Brain pericyte (primary cell): ENCODE measurements around the gene FAM131C.
A peak's percentile ranks its signal among the peaks of the same experiment; 100 is the strongest.
"Not testable (repeated sequence)": the region's sequence is repeated elsewhere in the genome, so short reads cannot be mapped to it uniquely, and the experiment has no call there.

Source experiments
- DNase-seq: peaks from one replicate; pipeline ENCODE4 v3.0.0-alpha.2; 2012; ENCODE audit warnings: low read depth, low spot score

FAM131C gene

DNA sequence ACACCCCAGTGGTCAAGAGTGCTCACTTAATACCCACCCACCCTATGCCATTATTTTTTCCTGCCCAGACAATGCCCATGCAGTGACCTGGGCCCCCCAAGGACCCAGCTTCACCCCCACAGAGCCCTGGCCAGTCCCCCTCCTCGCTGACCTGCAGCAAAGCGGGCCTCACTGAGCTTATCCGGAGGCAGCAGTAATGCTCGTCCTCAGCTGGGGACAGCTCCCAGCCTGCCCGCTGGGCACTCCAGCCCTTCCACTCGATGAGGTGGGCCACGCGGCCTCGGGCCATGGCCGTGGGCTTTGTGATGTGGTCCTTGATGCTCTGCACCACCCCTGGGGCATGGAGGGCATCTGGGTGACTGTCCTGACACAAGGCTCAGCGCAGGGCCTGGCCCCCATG lies 37.0 kb downstream of the FAM131C start:
- not testable (repeated sequence) for DNase-seq

GRCh38 chr1:16033103-16033632 lies 40.3 kb downstream of the FAM131C start:
- DNase-seq: not testable (repeated sequence)

DNA sequence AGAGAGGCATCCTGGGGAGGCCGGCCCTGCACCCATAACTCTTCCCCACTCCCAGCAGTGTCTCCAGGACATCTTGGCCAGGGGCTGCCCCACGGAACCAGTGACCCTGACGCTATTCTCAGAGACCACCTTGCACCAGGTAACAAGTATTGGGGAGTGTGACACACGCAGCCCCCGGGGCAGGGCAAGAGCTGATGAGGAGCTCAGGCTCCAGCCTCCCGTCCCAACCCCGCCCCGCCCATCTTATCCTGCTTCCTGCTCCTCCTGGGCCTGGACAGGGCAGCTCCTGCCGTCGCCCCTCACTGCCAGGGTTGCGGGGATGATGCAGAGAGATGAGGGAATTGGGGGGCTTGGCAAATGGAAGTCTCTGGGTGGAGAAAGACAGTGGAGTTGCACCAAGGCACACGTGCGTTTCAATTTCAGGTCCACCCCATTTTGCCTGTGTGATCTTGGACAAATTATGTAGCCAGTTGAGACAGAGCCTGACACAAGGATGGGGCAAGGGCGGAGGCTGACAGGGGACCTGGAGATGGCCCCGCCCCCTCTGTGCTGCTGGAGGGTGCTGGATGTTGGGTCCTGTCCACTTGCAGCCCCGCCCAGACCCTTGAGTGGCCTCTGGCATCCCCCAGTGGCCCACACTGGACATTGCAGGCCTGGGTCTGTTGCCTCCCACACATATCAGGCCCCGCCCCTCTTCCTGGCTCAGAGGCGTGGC lies 40.9 kb downstream of the FAM131C start:
- DNase-seq: peak; percentile 49

GRCh38 chr1:16031551-16031950 lies 41.9 kb downstream of the FAM131C start:
- no peak for DNase-seq

DNA sequence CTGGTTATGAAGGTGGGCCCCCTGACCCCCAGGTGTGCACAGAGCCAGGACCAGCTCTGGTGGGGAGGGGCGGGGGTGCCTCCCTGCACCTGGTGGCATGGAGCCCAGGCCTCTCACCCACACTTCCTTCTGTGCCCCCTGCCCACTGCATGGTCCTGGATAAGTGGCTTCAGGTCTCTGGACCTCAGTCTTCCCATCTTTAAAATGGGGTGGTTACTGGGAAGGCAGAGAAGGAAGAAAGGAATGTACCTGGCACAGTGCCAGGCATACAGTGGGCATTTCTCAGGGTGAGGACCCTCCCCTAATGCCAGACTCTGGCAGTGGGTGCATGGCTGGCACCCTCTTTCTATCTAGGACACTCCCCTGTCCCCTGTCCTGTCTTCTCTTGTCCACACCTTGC lies 44.2 kb downstream of the FAM131C start:
- no peak for DNase-seq

GRCh38 chr1:16029003-16029268 lies 44.5 kb downstream of the FAM131C start:
- not testable (repeated sequence) for DNase-seq

- no peak for DNase-seq
Observed at GRCh38 chr1:16028237-16029002, 45.0 kb downstream of the FAM131C start.

DNA sequence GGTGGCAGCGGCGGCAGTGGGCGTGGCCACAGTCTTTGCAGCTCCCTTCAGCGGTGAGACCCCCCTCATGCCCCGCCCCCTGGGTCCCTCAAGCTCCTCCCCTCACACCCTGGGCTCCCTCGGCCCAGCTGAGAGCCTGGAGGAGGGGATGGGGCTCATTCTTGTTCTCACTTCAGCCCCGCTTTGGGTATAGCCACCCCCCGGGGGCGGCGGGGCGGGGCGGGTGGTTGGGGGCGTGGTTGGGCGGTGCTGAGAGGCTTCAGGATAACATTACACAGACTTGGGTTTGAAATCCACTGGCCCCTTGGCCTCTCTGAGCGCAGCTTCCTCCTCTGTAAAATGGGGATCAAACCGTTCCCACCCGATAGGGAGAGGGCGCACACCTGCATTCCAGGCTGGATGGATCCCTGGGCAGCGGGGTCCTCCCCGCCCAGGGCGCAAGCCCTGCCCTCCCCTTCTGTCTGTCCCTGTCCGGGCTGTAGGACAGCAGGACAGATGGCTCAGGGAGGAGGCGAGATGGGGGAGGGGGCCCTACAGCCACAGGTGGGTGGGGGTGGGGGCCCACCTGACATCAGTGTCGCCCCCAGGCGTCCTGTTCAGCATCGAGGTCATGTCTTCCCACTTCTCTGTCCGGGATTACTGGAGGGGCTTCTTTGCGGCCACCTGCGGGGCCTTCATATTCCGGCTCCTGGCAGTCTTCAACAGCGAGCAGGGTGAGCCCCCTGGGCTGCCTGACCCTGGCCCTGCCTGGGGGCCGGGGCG lies 46.5 kb downstream of the FAM131C start:
- DNase-seq: no peak

GRCh38 chr1:16026302-16026701 lies 47.1 kb downstream of the FAM131C start:
- not testable (repeated sequence) for DNase-seq

DNA sequence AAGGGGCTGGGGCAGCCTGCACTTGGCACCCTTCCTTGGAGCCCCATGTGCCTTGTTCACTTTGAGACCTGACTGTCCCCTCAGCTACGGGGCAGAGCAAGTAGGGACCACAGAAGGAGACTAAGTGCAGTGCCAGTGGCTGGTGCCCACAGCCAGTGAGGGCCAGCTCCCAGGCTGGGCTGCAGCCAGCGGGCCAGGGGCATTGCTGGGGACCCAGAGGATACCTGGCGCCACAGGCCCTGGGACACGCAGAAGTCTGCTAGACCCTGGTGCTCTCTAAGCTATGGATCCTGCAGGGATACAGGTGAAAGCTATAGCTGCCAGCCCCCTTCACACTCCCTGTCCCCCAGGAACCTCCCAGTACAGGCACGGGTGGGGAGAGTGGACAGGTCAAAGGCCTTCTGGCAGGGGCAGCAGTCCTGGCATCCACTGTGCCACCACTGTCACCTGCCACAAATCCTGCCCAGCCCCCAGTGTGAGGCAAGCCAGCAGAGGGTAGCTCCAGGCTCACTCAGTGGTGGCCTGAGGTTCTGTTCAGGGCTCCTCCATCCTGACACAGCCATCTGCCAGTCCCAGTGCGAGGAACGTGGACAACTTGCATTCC lies 50.3 kb downstream of the FAM131C start:
- no peak for DNase-seq

DNA sequence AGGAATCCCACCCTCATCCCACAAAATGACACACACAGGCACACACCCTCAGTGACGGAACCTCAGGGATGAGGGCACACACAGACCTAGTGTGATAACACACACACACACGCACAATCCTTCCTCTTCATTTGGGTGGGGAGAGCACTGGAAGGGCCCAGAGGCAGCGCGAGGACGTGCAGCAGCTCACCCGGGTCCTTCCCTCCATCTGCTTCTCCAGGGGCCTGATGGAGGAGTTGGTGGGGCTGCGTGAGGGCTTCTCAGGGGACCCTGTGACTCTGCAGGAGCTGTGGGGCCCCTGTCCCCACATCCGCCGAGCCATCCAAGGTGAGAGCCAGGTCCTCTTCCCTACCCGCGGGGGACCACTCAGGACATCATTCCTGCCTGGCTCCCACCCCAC lies 51.1 kb downstream of the FAM131C start:
- DNase-seq: no peak

- DNase-seq: no peak
Observed at GRCh38 chr1:16021681-16022080, 51.8 kb downstream of the FAM131C start, which contains the start of gene CLCNKA. TSS of gene CLCNKA (plus strand) at chr1:16022036. CDS start at chr1:16022620, 584 bp downstream.

GRCh38 chr1:16020878-16021277 lies 52.6 kb downstream of the FAM131C start:
- not testable (repeated sequence) for DNase-seq

GRCh38 chr1:16020325-16020724 lies 53.1 kb downstream of the FAM131C start:
- no peak for DNase-seq

DNA sequence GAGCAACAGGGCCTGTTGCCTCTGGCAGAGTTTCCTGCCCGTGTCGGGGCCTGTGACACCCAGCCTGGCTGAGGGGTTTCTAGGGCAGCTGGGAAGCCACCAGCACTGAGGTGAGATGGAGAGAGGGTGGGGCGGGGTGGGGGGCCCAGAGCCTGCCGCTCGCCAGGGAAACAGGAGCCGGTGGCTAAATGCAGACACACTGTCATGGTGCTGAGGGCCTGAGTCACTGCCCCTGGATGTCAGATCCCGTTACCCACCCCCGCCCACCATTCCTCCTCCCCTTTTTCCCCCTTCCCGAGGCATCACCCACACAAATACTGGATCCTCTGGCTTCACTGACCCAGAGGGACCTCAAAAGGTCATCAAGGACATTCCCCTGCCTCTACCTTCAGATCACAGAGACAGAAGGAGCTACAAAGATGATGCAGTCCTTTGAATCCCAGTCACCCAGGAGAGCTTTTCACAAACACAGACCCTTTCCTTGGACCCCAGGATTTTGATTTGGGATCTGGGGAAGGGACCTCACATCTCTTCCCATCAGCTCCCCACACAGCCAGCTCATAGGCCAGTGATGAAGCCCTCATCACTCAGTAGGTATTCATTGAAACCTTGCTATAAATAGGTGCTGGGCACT lies 53.7 kb downstream of the FAM131C start:
- no peak for DNase-seq

DNA sequence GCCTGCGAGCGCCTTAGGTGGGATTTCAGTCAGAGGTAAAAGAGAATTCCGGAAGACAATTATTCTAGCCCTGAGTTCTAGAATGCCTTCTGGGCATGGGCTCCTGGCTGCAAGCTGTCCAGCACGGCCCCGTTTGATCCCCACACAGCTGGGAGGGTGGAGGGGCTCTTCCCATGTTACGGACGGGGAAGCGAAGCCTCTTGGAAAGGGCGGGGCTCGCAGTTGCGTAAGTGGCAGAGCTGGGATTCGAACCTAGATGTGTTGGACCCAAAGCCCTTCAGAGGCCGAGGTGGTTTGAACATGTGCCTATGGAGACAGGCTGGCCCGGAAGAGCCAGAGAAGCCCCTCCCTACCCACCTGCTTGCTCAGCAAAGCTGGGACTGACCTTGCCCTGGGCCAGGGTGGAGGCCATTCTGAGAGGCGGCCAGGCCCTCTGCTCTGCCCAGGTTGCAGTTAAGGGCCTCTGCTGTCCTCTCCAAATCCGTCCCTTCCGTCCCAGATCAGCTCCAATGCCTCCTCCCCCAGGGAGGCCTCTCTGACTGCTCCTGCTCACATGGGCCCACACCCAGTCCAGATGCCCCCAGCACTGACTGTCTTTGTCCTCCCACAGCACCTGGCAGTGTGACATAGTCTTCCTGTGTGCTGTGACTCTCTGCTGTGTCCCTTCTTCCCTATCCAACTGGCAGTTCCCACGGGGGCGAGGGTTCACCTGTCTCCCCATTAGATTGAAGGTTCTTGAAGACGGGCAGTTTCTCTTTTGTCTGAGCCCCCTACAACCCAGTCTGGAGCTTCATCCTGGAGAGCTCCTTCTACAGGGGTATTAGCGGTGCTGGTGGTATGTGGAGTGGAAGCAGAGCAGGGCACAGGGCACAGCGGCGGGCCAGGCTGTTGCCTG lies 54.5 kb downstream of the FAM131C start:
- no peak for DNase-seq

DNA sequence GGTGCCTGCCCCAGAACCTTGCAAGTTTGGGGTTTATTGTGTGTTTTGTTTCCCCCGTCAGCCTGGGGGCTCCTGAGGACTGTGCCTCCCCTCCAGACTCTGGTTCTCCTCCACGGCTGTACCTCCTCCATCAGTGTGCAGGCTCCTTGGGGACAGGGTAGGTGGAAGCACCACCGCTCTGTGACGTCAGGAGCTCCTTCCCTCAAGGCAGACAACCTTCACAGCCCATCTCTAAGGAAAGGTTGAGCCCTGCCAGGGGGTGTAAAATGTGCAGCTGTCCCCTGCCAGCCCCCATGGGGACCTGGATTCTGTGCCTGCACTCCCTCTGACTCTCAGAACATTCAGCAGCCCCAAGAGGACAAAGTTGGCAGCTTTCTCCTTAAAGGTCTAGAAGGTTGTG lies 55.1 kb downstream of the FAM131C start:
- DNase-seq: no peak

GRCh38 chr1:16017461-16018303 lies 55.8 kb downstream of the FAM131C start, which contains the start of gene HSPB7:
TSS of gene HSPB7 (minus strand) at chr1:16018043. CDS start at chr1:16017963, 80 bp downstream.
- DNase-seq: no peak

DNA sequence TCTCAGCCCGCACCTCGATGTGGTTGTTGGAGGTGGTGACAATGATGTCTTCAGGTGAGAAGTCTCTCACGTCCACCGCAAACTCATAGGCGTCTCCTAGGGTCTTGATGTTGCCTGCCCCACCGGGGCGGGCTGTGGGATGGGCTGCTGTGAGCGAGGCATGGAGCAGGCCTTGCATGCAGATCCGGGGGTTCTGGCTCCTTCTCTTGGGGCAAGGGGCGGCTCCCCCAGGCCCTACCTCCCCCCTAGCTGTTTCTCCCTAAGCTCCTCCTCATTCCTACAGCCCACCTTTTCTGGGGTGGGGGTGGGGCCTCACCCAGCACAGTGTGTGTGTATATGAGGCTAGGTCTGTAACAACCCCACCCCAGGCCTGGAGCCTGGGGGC lies 56.4 kb downstream of the FAM131C start:
- no peak for DNase-seq
